HepG2 (cell line): ENCODE results near the gene CEP162. TPM values are rescaled to one million over a fixed set of nuclear protein-coding genes. Genes with fewer than 3 reads are reported as not detected.

ENCODE experiments used
- CBFB ChIP-seq: sonication (generic); formaldehyde crosslinking; IDR thresholded peaks from 2 replicates; pipeline ENCODE4 v1.4.0; 2020; ENCODE audit warnings: missing genetic modification reagents
- CEBPG ChIP-seq: IDR thresholded peaks from 2 replicates; pipeline ENCODE4 v1.6.1; 2016
- EEA1 ChIP-seq: sonication (generic); formaldehyde crosslinking; IDR thresholded peaks from 2 replicates; pipeline ENCODE4 v1.5.1; 2020; ENCODE audit warnings: mild to moderate bottlenecking, missing genetic modification reagents, borderline replicate concordance
- GATAD2A ChIP-seq: IDR thresholded peaks from 2 replicates; pipeline ENCODE4 v1.6.1; 2016
- HMGXB3 ChIP-seq: sonication (generic); formaldehyde crosslinking; IDR thresholded peaks from 2 replicates; pipeline ENCODE4 v1.4.0; 2020; ENCODE audit warnings: missing genetic modification reagents, borderline replicate concordance
- KDM4B ChIP-seq: sonication (generic); formaldehyde crosslinking; IDR thresholded peaks from 2 replicates; pipeline ENCODE4 v1.4.0; 2020; ENCODE audit warnings: missing genetic modification reagents
- NR2F2 ChIP-seq: IDR thresholded peaks from 2 replicates; pipeline ENCODE4 v1.6.1; 2012; ENCODE audit warnings: low read depth, inconsistent platforms, borderline replicate concordance
- PRDM4 ChIP-seq: sonication (generic); formaldehyde crosslinking; IDR thresholded peaks from 2 replicates; pipeline ENCODE4 v1.9.0; 2021; ENCODE audit warnings: missing genetic modification reagents, borderline replicate concordance
- RARA ChIP-seq: IDR thresholded peaks from 2 replicates; pipeline ENCODE4 v1.6.1; 2016; ENCODE audit warnings: missing genetic modification reagents, missing compliant biosample characterization
- SNAPC5 ChIP-seq: sonication (generic); formaldehyde crosslinking; IDR thresholded peaks from 2 replicates; pipeline ENCODE4 v1.8.1; 2023; ENCODE audit warnings: mild to moderate bottlenecking, missing genetic modification reagents, borderline replicate concordance
- SOX5 ChIP-seq: IDR thresholded peaks from 2 replicates; pipeline ENCODE4 v1.6.1; 2016; ENCODE audit warnings: borderline replicate concordance
- TERF1 ChIP-seq: sonication (generic); formaldehyde crosslinking; IDR thresholded peaks from 2 replicates; pipeline ENCODE4 v1.8.0; 2022; ENCODE audit warnings: mild to moderate bottlenecking, missing genetic modification reagents, moderate library complexity
- TIGD3 ChIP-seq: sonication (generic); formaldehyde crosslinking; IDR thresholded peaks from 2 replicates; pipeline ENCODE4 v1.5.1; 2020; ENCODE audit warnings: mild to moderate bottlenecking, missing genetic modification reagents, borderline replicate concordance
- ZFP36 ChIP-seq: fragments of 150-350 bp; IDR thresholded peaks from 2 replicates; pipeline ENCODE4 v1.6.1; 2018; ENCODE audit warnings: borderline replicate concordance, low read length, low read depth; ENCODE audit not compliant: partially characterized antibody
- ZFP36L1 ChIP-seq: sonication (generic); formaldehyde crosslinking; IDR thresholded peaks from 2 replicates; pipeline ENCODE4 v1.8.0; 2022; ENCODE audit warnings: mild to moderate bottlenecking, missing genetic modification reagents, moderate library complexity
- ZNF121 ChIP-seq: sonication (generic); formaldehyde crosslinking; IDR thresholded peaks from 2 replicates; pipeline ENCODE4 v1.5.0; 2020; ENCODE audit warnings: mild to moderate bottlenecking, missing genetic modification reagents
- ZNF20 ChIP-seq: sonication (generic); formaldehyde crosslinking; IDR thresholded peaks from 2 replicates; pipeline ENCODE4 v1.4.0; 2020; ENCODE audit warnings: mild to moderate bottlenecking, moderate library complexity, missing genetic modification reagents
- ZNF333 ChIP-seq: sonication (generic); formaldehyde crosslinking; IDR thresholded peaks from 2 replicates; pipeline ENCODE4 v1.4.0; 2020; ENCODE audit warnings: mild to moderate bottlenecking, missing genetic modification reagents, borderline replicate concordance
- ZNF891 ChIP-seq: sonication (generic); formaldehyde crosslinking; IDR thresholded peaks from 2 replicates; pipeline ENCODE4 v1.5.0; 2020; ENCODE audit warnings: mild to moderate bottlenecking, missing genetic modification reagents
- ZSCAN20 ChIP-seq: sonication (generic); formaldehyde crosslinking; IDR thresholded peaks from 2 replicates; pipeline ENCODE4 v1.4.0; 2020; ENCODE audit warnings: missing genetic modification reagents, mild to moderate bottlenecking, borderline replicate concordance
- polyA plus RNA-seq, 8 experiments: library from polyadenylated mRNA; depleted of rRNA in 3 of 8; stranded (reverse) in 7 of 8; unstranded in 1 of 8; fragments of >200 nt; fragmentation: Illumina TruSeq in 4 of 8; extraction: Trizol in 4 of 8; gene quantifications; 2 replicates each; pipeline versions ENCODE4 v1.2.1 to v1.2.3, GENCODE V29; 2011 to 2016; ENCODE audit warnings: low read depth in 4 of 8, missing spikeins in 1 of 8, mixed read lengths in 1 of 8; ENCODE audit not compliant: insufficient read depth in 1 of 8
- total RNA-seq, 5 experiments: library from RNA; depleted of rRNA; stranded (reverse); fragments of >200 nt; fragmentation: Illumina TruSeq; extraction: Trizol; gene quantifications; 2 replicates each; pipeline ENCODE4 v1.2.3, GENCODE V29; 2016; ENCODE audit warnings: low read depth in 1 of 5

The CEP162 gene
- total and polyA plus RNA-seq, 2 of the 13 experiments (the other 11 are each of a cell fraction or from before 2014, with no cell fraction given) = 0.50 to 7.9 TPM

- TF ChIP-seq TERF1 (no peak), NR2F2 (no peak), ZSCAN20 (no peak), ZNF20 (no peak), GATAD2A (CRISPR knock-in tag) (peak; percentile 57), PRDM4 (CRISPR knock-in tag) (no peak), ZNF121 (CRISPR knock-in tag) (no peak), CBFB (CRISPR knock-in tag) (no peak), EEA1 (CRISPR knock-in tag) (no peak), ZNF333 (CRISPR knock-in tag) (no peak), HMGXB3 (CRISPR knock-in tag) (no peak), CEBPG (CRISPR knock-in tag) (peak; percentile 84), ZFP36L1 (CRISPR knock-in tag) (no peak), SNAPC5 (CRISPR knock-in tag) (no peak), RARA (no peak), ZFP36 (no peak), ZNF891 (CRISPR knock-in tag) (no peak), SOX5 (CRISPR knock-in tag) (peak; percentile 23; the same call in 1 of the 2 replicates), TIGD3 (CRISPR knock-in tag) (no peak), KDM4B (CRISPR knock-in tag) (no peak)
Measured at GRCh38 chr6:84269947-84270733, 42.7 kb upstream of the CEP162 start (continued).
